Measurements from ENCODE around the gene SFN. TPM values are rescaled to one million over a fixed set of nuclear protein-coding genes. Genes with fewer than 3 reads are reported as not detected.
A peak's percentile ranks its signal among the peaks of the same experiment; 100 is the strongest.
"Not testable (repeated sequence)": the region's sequence is repeated elsewhere in the genome, so short reads cannot be mapped to it uniquely, and the experiment has no call there.

The SFN gene
- total and polyA plus RNA-seq, 7 donors: 1.1 to 729 (median 209) TPM; not detected in 2

GRCh38 chr1:26863685-26864077 lies 732 bp downstream of the SFN start:
- H3K36me3 ChIP-seq: no peaks in the 10 kb centered on the region
- intact Hi-C loops (cut with DNase I): loop anchor here (10.0 kb wide), 1 partner anchor 169 kb away; the partner anchor contains the start of gene ARID1A
- TF ChIP-seq POLR2A (IDR thresholded peaks at IDR 0.05) (no peak), POLR2AphosphoS5 (IDR thresholded peaks at IDR 0.05) (no peak), EP300 (IDR thresholded peaks at IDR 0.05) (no peak), CTCF (IDR thresholded peaks at IDR 0.05) (no peak)
- no peak for DNase-seq
- WGBS, 2 donors: 16 to 55% methylated on average over 20 of the region's 20 CpGs
- peak overlapping the region; percentile 89 to 98 (median 96) for H3K27ac ChIP-seq
- H3K4me1 ChIP-seq: peaks cover 0 to 25% (median 20%) of the 10 kb centered on the region in 4 donors
- peak overlapping the region in 3 of 4 donors; percentile 52 to 64 (median 56) for H3K4me3 ChIP-seq
- no peaks in the 10 kb centered on the region for H3K9me3 ChIP-seq
- H3K27me3 ChIP-seq: no peaks in the 10 kb centered on the region

- intact Hi-C loops (cut with DNase I): loop anchor here (1.0 to 10.0 kb wide), 2 partner anchors 39 to 170 kb away; partner anchors contain the start of genes ARID1A and ZDHHC18
- Histone ChIP-seq H3K4me1 (peaks cover 0 to 22% (median 18%) of the 10 kb centered on the region in 4 donors), H3K4me3 (peak overlapping the region; percentile 38 to 64 (median 54)), H3K27ac (peak overlapping the region; percentile 89 to 98 (median 96)), H3K36me3 (no peaks in the 10 kb centered on the region), H3K27me3 (no peaks in the 10 kb centered on the region), H3K9me3 (no peaks in the 10 kb centered on the region)
- 0% methylated on average over 75 of the region's 75 CpGs for WGBS, 2 donors
- TF ChIP-seq CTCF (IDR thresholded peaks at IDR 0.05) (no peak), POLR2AphosphoS5 (IDR thresholded peaks at IDR 0.05) (peak; percentile 59 to 84 (median 83)), EP300 (IDR thresholded peaks at IDR 0.05) (no peak), POLR2A (IDR thresholded peaks at IDR 0.05) (peak; percentile 44 to 71)
- DNase-seq: peak; percentile 99
Observed at GRCh38 chr1:26864610-26865480, 1.9 kb downstream of the SFN start.

DNA sequence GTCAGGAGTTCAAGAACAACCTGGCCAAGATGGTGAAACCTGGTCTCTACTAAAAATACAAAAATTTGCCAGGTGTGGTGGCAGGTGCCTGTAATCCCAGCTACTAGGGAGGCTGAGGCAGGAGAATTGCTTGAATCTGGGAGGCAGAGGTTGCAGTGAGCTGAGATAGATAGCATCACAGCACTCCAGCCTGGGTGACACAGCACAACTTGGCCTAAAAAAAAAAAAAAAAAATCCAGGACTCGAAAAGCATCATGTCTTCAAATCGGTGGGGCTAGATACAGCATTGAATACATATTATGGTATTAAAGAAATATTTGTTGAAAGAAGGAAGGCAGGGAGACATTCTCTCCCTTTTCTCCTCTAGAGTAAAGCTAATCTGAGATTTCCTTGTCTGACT lies 10.1 kb downstream of the SFN start:
- DNase-seq; intact Hi-C loops (cut with DNase I); H3K27me3 ChIP-seq; H3K4me3 ChIP-seq; H3K9me3 ChIP-seq; H3K27ac ChIP-seq; H3K4me1 ChIP-seq: not testable (repeated sequence)
- WGBS, 2 donors: 73 to 83% methylated on average over 2 of the region's 2 CpGs
- peaks cover 0 to 25% (median under 1%) of the 10 kb centered on the region in 4 donors for H3K36me3 ChIP-seq

DNA sequence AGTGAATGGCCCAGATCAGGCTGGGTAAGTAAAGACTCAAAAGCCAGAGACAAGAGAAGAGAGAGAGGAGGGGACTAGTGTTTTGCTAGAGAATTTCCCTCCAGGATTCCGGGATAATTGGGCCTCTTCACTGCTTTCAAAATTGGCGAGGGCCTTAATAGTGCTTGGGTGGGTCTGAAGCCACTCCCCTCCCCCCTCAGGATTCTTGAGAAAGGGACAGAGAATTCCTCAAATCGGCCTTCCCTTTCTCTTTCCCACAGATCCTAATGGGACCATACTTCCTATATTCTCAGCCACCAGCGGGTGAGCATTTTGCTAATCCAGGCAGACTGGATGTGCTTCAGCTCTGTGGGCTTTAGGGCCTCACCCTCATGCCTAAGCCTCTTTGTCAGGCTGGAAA lies 11.9 kb downstream of the SFN start:
- TF ChIP-seq CTCF (IDR thresholded peaks at IDR 0.05): no peak
- no peak for TF ChIP-seq POLR2AphosphoS5 (IDR thresholded peaks at IDR 0.05)
- no peak for TF ChIP-seq POLR2A (IDR thresholded peaks at IDR 0.05)
- no peak for TF ChIP-seq EP300 (IDR thresholded peaks at IDR 0.05)
- Histone ChIP-seq H3K36me3 (peaks cover 4 to 43% (median 15%) of the 10 kb centered on the region in 4 donors), H3K9me3 (no peaks in the 10 kb centered on the region), H3K4me3 (no peak overlapping the region), H3K27ac (no peak overlapping the region), H3K4me1 (peaks cover 0 to 4% (median 0%) of the 10 kb centered on the region in 4 donors), H3K27me3 (no peaks in the 10 kb centered on the region)
- no peak for DNase-seq
- intact Hi-C loops (cut with DNase I): loop anchor here (5.0 kb wide), 1 partner anchor 273 kb away; no protein-coding TSS in a partner anchor
- WGBS, 2 donors: 75 to 83% methylated on average over 4 of the region's 4 CpGs

DNA sequence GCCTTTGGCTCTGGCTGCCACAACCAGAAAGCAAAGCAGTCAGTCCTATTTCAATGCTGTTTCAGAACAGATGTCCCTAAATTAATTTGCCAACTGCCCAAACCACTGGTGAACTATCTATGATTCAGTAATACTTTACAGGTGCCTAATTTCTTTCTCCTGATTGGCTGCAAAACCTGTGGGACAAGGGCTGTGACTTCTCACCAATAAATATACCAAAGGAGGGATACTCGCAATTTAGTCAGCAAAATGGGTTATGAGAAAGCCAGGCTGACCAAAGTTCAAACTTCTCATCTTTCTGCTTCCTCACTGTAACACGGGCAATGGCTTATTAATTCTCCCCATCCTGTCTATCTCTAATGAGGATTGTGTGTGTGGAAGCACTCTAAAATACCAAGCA lies 14.4 kb downstream of the SFN start:
- intact Hi-C loops (cut with DNase I): loop anchor here (2.0 to 5.0 kb wide), 2 partner anchors 67 to 275 kb away; no protein-coding TSS in a partner anchor
- H3K27ac ChIP-seq: no peak overlapping the region
- no peaks in the 10 kb centered on the region for H3K27me3 ChIP-seq
- TF ChIP-seq POLR2A (IDR thresholded peaks at IDR 0.05) (no peak), EP300 (IDR thresholded peaks at IDR 0.05) (no peak), CTCF (IDR thresholded peaks at IDR 0.05) (no peak), POLR2AphosphoS5 (IDR thresholded peaks at IDR 0.05) (no peak)
- no peak for DNase-seq
- H3K4me3 ChIP-seq: no peak overlapping the region
- 22 to 73% methylated on average over 2 of the region's 2 CpGs for WGBS, 2 donors
- H3K36me3 ChIP-seq: peaks cover 19 to 68% (median 30%) of the 10 kb centered on the region in 4 donors
- peaks cover 0 to 4% (median 0%) of the 10 kb centered on the region in 4 donors for H3K4me1 ChIP-seq
- no peaks in the 10 kb centered on the region for H3K9me3 ChIP-seq

All from sigmoid colon (tissue), 7 donors.